GM23248 (cell line): ENCODE data around the gene KIFC3. TPM values are rescaled to one million over a fixed set of nuclear protein-coding genes. Genes with fewer than 3 reads are reported as not detected.
A peak's percentile ranks its signal among the peaks of the same experiment; 100 is the strongest.

Source experiments
- DNase-seq: peaks from one replicate; pipeline ENCODE4 v3.0.0-alpha.2; 2015
- H2AFZ ChIP-seq: fragments of 200-600 bp; sonication (generic); 2 replicates; pipeline ENCODE4 v1.6.1; 2016; ENCODE audit warnings: antibody characterized with exemption
- H3F3A ChIP-seq: fragments of 200-600 bp; sonication (generic); 2 replicates; pipeline ENCODE4 v1.6.1; 2016; ENCODE audit warnings: mild to moderate bottlenecking, antibody characterized with exemption, mixed run types; ENCODE audit not compliant: insufficient read depth
- H3K27ac ChIP-seq: fragments of 200-600 bp; sonication (generic); 2 replicates; pipeline ENCODE4 v1.5.1; 2016; ENCODE audit warnings: mild to moderate bottlenecking
- H3K27me3 ChIP-seq: fragments of 200-600 bp; sonication (generic); replicated peaks from 2 replicates; pipeline ENCODE4 v1.6.1; 2016; ENCODE audit warnings: mild to moderate bottlenecking; ENCODE audit not compliant: insufficient read depth
- H3K36me3 ChIP-seq: fragments of 200-600 bp; sonication (generic); 2 replicates; pipeline ENCODE4 v1.6.1; 2016; ENCODE audit warnings: low read depth, mild to moderate bottlenecking
- H3K4me1 ChIP-seq: fragments of 200-600 bp; sonication (generic); 2 replicates; pipeline ENCODE4 v1.6.1; 2016; ENCODE audit warnings: mild to moderate bottlenecking; ENCODE audit not compliant: insufficient read depth
- H3K4me2 ChIP-seq: fragments of 200-600 bp; sonication (generic); one replicate; pipeline ENCODE4 v1.6.1; 2016; ENCODE audit warnings: mild to moderate bottlenecking; ENCODE audit not compliant: unreplicated experiment
- H3K4me3 ChIP-seq: fragments of 200-600 bp; sonication (generic); 2 replicates; pipeline ENCODE4 v1.5.1; 2016; ENCODE audit warnings: mild to moderate bottlenecking
- H3K79me2 ChIP-seq: fragments of 200-600 bp; sonication (generic); 2 replicates; pipeline ENCODE4 v1.6.1; 2016; ENCODE audit warnings: mild to moderate bottlenecking; ENCODE audit not compliant: insufficient read depth
- H3K9ac ChIP-seq: fragments of 200-600 bp; sonication (generic); 2 replicates; pipeline ENCODE4 v1.6.1; 2016; ENCODE audit warnings: mild to moderate bottlenecking
- H3K9me2 ChIP-seq: fragments of 200-600 bp; sonication (generic); 2 replicates; pipeline ENCODE4 v1.6.1; 2016; ENCODE audit warnings: mixed run types, mild to moderate bottlenecking, moderate library complexity; ENCODE audit not compliant: insufficient read depth
- H3K9me3 ChIP-seq: fragments of 200-600 bp; sonication (generic); one replicate; pipeline ENCODE4 v1.6.1; 2017; ENCODE audit warnings: low read depth
- H4K20me1 ChIP-seq: fragments of 200-600 bp; sonication (generic); 2 replicates; pipeline ENCODE4 v1.6.0; 2016; ENCODE audit not compliant: insufficient read depth
- EZH2 ChIP-seq: fragments of 200-600 bp; sonication (generic); IDR thresholded peaks from 2 replicates; pipeline ENCODE4 v1.6.1; 2018; ENCODE audit warnings: antibody characterized with exemption, mild to moderate bottlenecking; ENCODE audit not compliant: insufficient read depth, poor library complexity, severe bottlenecking
- EZH2phosphoT487 ChIP-seq: fragments of 200-600 bp; sonication (generic); IDR thresholded peaks from 2 replicates; pipeline ENCODE4 v1.6.1; 2018; ENCODE audit warnings: antibody characterized with exemption, moderate library complexity, mild to moderate bottlenecking, low read depth; ENCODE audit not compliant: insufficient read depth
- WGBS, 2 experiments: methylation state at CpG; one replicate each; pipeline ENCODE4 v1.1.6; 2015 to 2017; ENCODE audit warnings: low lambda C conversion rate in 2 of 2, low coverage in 1 of 2; ENCODE audit errors: missing lambda C conversion rate in 2 of 2; 5-methylcytosine and 5-hydroxymethylcytosine counted together
- in situ Hi-C: fragments of 300-500 bp; cut with MboI; formaldehyde crosslinking; loops from 2 replicates; pipeline ENCODE4 v1.15.0; 2020
- polyA plus RNA-seq: library from polyadenylated mRNA; unstranded; fragments of >200 nt; fragmentation: Nextera tagmentation; extraction: Ambion mirVana; gene quantifications from 2 replicates; pipeline ENCODE4 v1.2.1, GENCODE V29; 2016
- total RNA-seq: library from RNA; depleted of rRNA; stranded (reverse); fragments of >200 nt; shearing (Covaris generic); gene quantifications from 2 replicates; pipeline ENCODE4 v1.2.3, GENCODE V29; 2014

Gene KIFC3
- total and polyA plus RNA-seq, 2 experiments from 2014 or later: 27.0 to 65.3 TPM

DNA sequence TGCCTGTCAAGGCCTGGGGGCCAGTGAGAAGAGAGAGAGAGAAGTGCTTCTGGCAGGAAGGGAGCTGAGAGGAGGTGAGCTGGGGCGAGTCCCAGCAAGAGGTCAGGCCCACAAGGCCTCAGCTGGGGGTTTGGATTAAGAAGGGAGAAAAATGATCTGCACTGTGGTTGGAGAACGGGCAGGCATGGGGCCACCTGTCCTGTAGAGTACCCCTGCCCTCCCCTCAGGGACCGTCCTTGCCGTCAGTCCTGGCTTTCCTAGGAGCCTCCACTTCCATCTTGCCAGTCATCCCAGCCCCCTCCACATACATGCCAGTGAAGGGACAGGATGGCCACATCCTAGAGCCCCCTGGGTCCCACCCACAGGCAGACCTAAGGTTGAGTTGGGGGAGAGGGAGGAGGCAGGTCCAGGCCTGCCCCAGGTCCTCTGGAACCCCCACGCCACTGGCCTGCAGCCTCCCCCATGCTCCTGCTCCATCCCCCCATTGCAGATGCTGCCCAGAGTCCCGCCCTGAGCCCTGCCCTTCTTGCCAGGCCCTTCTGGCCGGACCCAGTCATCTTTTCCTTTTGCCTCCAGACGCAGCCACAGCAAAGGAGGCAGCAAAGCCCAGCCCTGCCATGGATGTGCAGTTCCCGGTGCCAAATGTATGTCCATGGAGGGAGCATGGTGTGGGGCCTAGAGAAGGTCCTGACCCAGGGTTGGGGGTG is 47.8 kb downstream of the KIFC3 start:
- Histone ChIP-seq H3K36me3 (no peaks in the 10 kb centered on the region), H3K9me2 (no peaks in the 10 kb centered on the region), H3K4me3 (no peak overlapping the region), H4K20me1 (no peaks in the 10 kb centered on the region), H3K4me2 (no peak overlapping the region), H3K27me3 (no peaks in the 10 kb centered on the region), H3K9ac (no peak overlapping the region), H3K4me1 (no peaks in the 10 kb centered on the region), H3K27ac (no peak overlapping the region), H3K79me2 (no peaks in the 10 kb centered on the region), H3K9me3 (no peaks in the 10 kb centered on the region), H3F3A (no peaks in the 10 kb centered on the region), H2AFZ (no peak overlapping the region)
- peak; percentile 23 for DNase-seq
- in situ Hi-C loops: no loop called here
- 82 to 88% methylated on average over 9 of the region's 9 CpGs for WGBS, 2 experiments
- TF ChIP-seq EZH2 (no peak), EZH2phosphoT487 (no peak)

DNA sequence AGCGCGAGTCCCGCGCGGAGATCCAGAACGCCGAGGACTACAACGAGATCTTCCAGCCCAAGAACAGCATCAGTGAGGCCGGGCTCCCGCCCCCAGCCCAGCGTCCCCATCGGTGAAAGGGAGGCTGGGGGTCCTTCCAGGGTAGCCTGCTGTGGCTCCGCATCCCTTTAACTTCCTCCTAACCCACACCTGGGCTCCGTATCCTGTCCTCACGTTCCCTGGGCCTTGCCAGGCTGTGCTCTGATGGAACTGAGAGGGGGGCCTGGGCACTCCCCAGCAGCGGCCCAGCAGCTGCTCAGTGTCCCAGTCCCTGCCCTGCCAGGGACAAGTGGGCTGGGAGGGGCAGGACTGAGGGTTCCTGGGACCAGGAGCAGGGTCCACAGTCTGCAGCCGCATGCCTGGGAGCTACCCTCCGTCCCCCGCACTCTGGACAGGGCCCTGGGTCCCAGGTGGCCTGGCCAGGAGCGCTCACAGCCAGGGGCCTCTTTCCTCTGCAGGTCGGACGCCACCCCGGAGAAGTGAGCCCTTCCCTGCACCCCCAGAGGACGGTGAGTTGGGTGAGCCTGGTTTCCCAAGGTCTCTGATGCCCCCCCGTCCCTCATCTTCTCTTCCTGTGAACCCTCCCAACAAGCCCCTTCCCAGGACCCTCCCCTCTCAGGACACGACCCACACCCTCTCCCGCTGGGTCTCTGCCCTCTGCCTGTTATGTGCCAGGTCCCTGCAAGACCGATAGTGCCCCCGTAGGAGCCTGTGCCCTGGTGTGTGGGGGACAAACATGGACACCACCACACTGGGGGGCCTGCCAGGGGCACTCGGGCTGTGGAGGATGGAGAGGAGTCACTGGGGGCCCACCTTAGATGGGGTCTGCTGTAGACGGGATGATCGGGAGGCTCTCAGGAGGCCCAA is 48.6 kb downstream of the KIFC3 start:
- Histone ChIP-seq H3F3A (no peaks in the 10 kb centered on the region), H3K4me3 (no peak overlapping the region), H3K36me3 (no peaks in the 10 kb centered on the region), H4K20me1 (no peaks in the 10 kb centered on the region), H3K4me1 (no peaks in the 10 kb centered on the region), H3K4me2 (no peak overlapping the region), H3K79me2 (no peaks in the 10 kb centered on the region), H3K9ac (no peak overlapping the region), H3K9me2 (no peaks in the 10 kb centered on the region), H2AFZ (no peak overlapping the region), H3K9me3 (no peaks in the 10 kb centered on the region), H3K27ac (no peak overlapping the region), H3K27me3 (no peaks in the 10 kb centered on the region)
- TF ChIP-seq EZH2 (no peak), EZH2phosphoT487 (no peak)
- no peak for DNase-seq
- WGBS, 2 experiments: 90 to 92% methylated on average over 29 to 32 of the region's 32 CpGs
- in situ Hi-C loops: no loop called here

DNA sequence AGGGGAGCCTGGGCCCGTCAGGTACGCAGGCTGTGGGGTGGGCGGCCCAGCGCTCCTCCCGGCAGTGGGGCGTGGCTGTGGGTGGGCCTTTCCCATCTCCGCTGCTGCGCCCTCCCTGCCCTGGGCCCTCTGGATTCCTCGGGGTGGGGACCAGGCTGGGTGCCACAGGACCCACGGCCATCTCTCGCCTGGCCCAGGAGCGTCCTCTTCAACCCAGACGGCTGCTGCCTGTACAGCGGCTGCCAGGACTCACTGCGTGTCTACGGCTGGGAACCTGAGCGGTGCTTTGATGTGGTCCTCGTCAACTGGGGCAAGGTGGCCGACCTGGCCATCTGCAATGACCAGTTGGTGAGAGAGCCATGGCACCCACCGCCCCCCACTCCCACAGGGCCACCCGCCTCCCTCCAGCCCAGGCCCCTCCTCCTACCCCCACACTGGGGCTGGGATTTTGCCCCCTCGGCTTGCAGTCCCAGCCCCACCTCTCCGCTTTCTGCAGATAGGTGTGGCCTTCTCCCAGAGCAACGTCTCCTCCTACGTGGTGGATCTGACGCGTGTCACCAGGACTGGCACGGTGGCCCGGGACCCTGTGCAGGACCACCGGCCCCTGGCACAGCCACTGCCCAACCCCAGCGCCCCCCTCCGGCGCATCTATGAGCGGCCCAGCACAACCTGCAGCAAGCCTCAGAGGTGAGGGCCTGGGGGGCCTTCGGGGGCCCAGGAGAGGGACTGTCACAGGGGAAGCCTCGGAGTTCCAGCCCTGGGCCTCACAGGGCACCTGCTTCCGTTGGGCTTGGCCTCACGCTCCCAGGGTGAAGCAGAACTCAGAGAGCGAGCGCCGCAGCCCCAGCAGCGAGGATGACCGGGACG is 49.5 kb downstream of the KIFC3 start:
- no peak overlapping the region for H2AFZ ChIP-seq
- no peaks in the 10 kb centered on the region for H3K36me3 ChIP-seq
- in situ Hi-C loops: no loop called here
- no peak for TF ChIP-seq EZH2phosphoT487
- TF ChIP-seq EZH2: no peak
- no peaks in the 10 kb centered on the region for H3F3A ChIP-seq
- no peaks in the 10 kb centered on the region for H3K4me1 ChIP-seq
- no peaks in the 10 kb centered on the region for H4K20me1 ChIP-seq
- WGBS, 2 experiments: 94 to 96% methylated on average over 38 to 44 of the region's 44 CpGs
- H3K9ac ChIP-seq: no peak overlapping the region
- DNase-seq: no peak
- no peaks in the 10 kb centered on the region for H3K9me3 ChIP-seq
- no peaks in the 10 kb centered on the region for H3K27me3 ChIP-seq
- no peaks in the 10 kb centered on the region for H3K9me2 ChIP-seq
- no peak overlapping the region for H3K27ac ChIP-seq
- no peaks in the 10 kb centered on the region for H3K79me2 ChIP-seq
- no peak overlapping the region for H3K4me2 ChIP-seq
- H3K4me3 ChIP-seq: no peak overlapping the region

DNA sequence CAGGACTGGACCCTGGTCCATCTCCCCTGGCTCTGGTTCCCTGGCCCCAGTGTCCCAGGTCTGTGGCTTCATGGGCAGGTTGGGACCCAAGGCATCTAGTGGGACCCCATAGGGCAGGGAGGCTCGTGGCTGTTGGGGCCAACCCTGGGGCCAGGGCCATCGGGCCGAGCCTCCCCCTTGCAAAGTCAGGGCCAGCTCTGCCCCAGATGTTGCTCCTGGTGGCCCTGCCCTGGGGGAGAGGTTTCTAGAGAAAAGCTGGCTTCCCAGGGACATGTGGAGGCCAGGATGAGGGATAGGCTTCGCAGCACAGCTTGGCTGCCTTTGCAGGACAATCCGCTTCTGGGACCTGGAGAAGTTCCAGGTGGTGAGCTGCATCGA is 50.1 kb downstream of the KIFC3 start:
- Histone ChIP-seq H3K27me3 (no peaks in the 10 kb centered on the region), H3K36me3 (no peaks in the 10 kb centered on the region), H3K79me2 (no peaks in the 10 kb centered on the region), H3K4me3 (no peak overlapping the region), H3K9me2 (no peaks in the 10 kb centered on the region), H3K9ac (no peak overlapping the region), H4K20me1 (no peaks in the 10 kb centered on the region), H3K27ac (no peak overlapping the region), H3K9me3 (no peaks in the 10 kb centered on the region), H3K4me2 (no peak overlapping the region), H3F3A (no peaks in the 10 kb centered on the region), H2AFZ (no peak overlapping the region), H3K4me1 (no peaks in the 10 kb centered on the region)
- no peak for TF ChIP-seq EZH2phosphoT487
- no peak for TF ChIP-seq EZH2
- no peak for DNase-seq
- 85 to 87% methylated on average over 6 of the region's 6 CpGs for WGBS, 2 experiments
- in situ Hi-C loops: no loop called here
